AG09309 (cell line): ENCODE data around the gene ZNF438.
A peak's percentile ranks its signal among the peaks of the same experiment; 100 is the strongest.

Experiments
- DNase-seq: peaks from one replicate; pipeline ENCODE4 v3.0.0-alpha.2; 2010; ENCODE audit warnings: low read depth
- H3K4me3 ChIP-seq: 2 replicates; pipeline ENCODE4 v1.5.1; 2011; ENCODE audit warnings: mild to moderate bottlenecking, low read depth, low read length, moderate library complexity; ENCODE audit not compliant: control insufficient read depth
- TF ChIP-seq, protein P1 (sequence below): IDR thresholded peaks from 2 replicates; pipeline ENCODE4 v1.5.1; 2011; ENCODE audit warnings: mild to moderate bottlenecking, low read depth, low read length, inconsistent platforms; ENCODE audit not compliant: insufficient read depth, control insufficient read depth; ENCODE audit errors: missing control alignments

Gene ZNF438

DNA sequence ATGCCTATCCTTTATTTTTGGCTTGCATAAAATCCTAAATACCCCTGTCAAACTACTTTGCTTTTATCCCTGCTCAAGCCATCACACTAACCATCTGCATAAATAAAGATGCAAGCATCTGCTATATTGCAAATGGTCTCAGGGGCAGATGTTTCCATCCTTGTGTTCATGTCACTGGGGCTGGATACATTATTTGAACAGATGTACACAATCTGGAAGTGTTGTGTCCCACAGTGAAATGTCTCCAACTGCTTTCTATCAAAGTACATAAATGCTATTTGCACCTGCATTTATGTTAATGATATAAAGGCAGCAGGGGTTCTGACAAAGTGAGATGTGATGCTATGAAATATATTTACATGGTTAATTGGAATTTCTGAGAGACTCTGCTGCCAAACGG lies 163.1 kb downstream of the ZNF438 start:
- no peak for DNase-seq
- H3K4me3 ChIP-seq = no peak overlapping the region
- TF ChIP-seq, protein P1, sequence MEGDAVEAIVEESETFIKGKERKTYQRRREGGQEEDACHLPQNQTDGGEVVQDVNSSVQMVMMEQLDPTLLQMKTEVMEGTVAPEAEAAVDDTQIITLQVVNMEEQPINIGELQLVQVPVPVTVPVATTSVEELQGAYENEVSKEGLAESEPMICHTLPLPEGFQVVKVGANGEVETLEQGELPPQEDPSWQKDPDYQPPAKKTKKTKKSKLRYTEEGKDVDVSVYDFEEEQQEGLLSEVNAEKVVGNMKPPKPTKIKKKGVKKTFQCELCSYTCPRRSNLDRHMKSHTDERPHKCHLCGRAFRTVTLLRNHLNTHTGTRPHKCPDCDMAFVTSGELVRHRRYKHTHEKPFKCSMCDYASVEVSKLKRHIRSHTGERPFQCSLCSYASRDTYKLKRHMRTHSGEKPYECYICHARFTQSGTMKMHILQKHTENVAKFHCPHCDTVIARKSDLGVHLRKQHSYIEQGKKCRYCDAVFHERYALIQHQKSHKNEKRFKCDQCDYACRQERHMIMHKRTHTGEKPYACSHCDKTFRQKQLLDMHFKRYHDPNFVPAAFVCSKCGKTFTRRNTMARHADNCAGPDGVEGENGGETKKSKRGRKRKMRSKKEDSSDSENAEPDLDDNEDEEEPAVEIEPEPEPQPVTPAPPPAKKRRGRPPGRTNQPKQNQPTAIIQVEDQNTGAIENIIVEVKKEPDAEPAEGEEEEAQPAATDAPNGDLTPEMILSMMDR = no peak

DNA sequence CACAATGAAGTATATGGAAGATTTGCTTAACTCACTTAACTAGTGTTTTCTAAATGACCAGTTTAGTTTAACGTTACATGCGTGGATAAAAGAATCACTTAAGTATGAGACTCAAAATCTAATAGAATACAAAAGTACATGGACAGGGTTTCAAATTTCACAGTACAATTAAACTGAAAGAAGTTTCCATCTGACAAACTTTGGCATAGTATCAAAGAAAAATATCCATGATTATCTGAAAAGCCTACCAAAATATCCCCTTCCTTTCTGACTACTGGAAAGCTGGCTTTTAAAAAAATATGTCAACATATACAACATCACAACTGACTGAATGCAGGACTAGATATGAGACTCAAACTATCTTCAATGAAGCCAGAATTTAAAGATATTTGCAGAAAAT lies 164.8 kb downstream of the ZNF438 start:
- TF ChIP-seq, protein P1 = no peak
- no peak for DNase-seq
- no peak overlapping the region for H3K4me3 ChIP-seq

- DNase-seq = peak; percentile 16
- no peak overlapping the region for H3K4me3 ChIP-seq
- TF ChIP-seq, protein P1 = no peak
Measured at GRCh38 chr10:30865141-30865926, 166.3 kb downstream of the ZNF438 start.

DNA sequence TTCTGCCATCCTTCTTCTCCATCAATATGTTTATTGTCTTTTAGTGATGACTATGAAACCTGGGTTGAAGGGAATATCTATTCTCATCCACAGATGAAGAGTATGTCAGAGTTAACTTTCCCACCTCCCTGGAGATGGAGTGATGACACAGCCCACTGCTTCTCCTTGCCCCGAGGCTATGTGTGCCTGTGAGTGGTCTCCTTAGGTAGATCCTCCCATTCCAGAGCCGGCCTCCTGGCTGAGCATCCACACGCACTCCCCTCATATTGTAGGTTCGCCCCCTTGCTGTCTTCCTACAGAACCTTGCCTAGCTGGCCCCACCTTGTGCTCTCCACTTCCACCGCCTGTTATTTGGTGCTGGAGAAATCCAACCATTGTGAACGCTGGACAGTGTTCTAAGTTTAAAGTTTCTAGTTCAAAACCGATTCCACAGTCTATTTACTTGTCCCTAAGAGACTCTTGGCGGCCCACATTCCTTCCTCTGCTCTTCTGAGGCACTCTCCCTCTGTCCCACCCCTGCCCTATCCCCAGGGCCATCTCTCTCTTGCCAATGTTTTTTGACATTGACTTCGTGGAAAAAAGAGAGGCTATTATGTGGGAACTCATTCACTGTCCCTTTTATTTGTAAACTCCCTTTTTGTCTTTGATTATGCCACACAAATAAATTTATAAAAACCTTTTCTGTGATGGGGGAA lies 168.0 kb downstream of the ZNF438 start:
- DNase-seq = no peak
- TF ChIP-seq, protein P1 = no peak
- no peak overlapping the region for H3K4me3 ChIP-seq

GRCh38 chr10:30862486-30862885 lies 169.2 kb downstream of the ZNF438 start:
- DNase-seq = peak; percentile 86
- no peak overlapping the region for H3K4me3 ChIP-seq
- TF ChIP-seq, protein P1 = no peak

DNA sequence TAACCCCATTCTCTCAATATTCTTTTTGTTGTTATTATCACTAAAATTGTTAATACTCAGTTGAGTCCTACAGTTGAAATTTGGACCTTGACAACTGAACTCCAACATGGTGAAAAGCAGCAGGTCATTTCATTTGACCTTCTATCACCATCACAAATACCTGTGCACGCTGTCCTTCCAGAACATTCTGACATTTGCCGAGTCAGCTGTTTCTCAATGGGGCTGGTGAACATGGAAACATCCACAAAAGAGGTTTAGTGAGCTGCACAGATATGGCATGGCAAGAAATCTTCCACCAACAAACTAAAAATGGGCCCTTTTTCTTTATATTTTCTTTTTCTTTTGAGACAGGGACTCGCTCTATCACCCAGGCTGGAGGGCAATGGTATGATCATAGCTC lies 169.7 kb downstream of the ZNF438 start:
- DNase-seq = no peak
- TF ChIP-seq, protein P1 = no peak
- no peak overlapping the region for H3K4me3 ChIP-seq
